DOHH2 (cell line): ENCODE results near the gene CDC26.
"Not testable (repeated sequence)": the region's sequence is repeated elsewhere in the genome, so short reads cannot be mapped to it uniquely, and the experiment has no call there.

Experiments used
- EZH2phosphoT487 ChIP-seq: fragments of 200-600 bp; sonication (generic); IDR thresholded peaks from 2 replicates; pipeline ENCODE4 v1.6.1; 2017; ENCODE audit warnings: borderline replicate concordance, mild to moderate bottlenecking, antibody characterized with exemption, low read length, moderate library complexity, mixed read lengths
- TF ChIP-seq, protein P1 (sequence below): fragments of 200-600 bp; sonication (generic); IDR thresholded peaks from one replicate; pipeline ENCODE4 v1.5.1; 2014; ENCODE audit warnings: antibody characterized with exemption, mild to moderate bottlenecking, low read depth, low read length; ENCODE audit not compliant: poor library complexity, severe bottlenecking

DNA sequence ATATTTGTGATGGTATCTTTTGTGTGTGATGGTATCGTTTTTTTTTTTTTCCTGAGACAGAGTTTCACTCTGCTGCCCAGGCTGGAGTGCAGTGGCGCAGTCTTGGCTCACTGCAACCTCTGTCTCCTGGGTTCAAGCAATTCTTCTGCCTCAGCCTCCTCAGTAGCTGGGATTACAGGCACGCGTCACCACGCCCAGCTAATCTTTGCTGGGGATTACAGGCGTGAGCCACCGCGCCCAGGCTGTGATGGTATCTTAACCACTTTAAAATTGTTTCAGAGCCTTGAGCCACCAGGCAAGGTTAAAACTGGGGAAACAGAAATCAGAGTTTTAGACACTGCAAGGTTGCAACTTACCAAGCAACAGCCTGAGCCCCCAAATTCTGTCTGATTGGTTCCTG is 20.9 kb upstream of the CDC26 start:
- TF ChIP-seq, protein P1, sequence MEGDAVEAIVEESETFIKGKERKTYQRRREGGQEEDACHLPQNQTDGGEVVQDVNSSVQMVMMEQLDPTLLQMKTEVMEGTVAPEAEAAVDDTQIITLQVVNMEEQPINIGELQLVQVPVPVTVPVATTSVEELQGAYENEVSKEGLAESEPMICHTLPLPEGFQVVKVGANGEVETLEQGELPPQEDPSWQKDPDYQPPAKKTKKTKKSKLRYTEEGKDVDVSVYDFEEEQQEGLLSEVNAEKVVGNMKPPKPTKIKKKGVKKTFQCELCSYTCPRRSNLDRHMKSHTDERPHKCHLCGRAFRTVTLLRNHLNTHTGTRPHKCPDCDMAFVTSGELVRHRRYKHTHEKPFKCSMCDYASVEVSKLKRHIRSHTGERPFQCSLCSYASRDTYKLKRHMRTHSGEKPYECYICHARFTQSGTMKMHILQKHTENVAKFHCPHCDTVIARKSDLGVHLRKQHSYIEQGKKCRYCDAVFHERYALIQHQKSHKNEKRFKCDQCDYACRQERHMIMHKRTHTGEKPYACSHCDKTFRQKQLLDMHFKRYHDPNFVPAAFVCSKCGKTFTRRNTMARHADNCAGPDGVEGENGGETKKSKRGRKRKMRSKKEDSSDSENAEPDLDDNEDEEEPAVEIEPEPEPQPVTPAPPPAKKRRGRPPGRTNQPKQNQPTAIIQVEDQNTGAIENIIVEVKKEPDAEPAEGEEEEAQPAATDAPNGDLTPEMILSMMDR: not testable (repeated sequence)
- TF ChIP-seq EZH2phosphoT487: not testable (repeated sequence)
